ENCODE measurements around the gene SLC16A13.

DNA sequence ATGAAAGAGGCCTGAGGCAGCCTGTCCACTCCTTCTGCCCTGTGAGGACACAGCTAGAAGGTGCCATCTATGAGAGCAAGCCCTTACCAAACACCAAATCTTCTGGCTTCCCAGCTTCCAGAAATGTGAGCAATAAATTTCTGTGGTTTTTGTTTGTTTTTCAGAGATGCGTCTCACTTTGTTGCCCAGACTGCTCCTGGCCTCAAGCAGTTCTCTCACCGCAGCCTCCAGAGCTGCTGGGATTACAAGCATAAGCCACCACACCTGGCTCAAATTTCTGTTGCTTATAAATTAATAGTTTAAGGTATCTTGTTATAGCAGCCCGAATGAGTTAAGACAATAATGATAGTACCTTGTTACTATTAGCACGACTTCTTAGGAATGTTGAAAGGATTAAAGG is 20.6 kb downstream of the SLC16A13 start:
- no peak for TF ChIP-seq POLR2AphosphoS5 (IDR thresholded peaks at IDR 0.05; ENCODE audit: low read depth, low read length)
- TF ChIP-seq POLR2A (IDR thresholded peaks at IDR 0.05; ENCODE audit: low read depth, low read length), result no peak

Data from GM12892 (cell line).